HCT116 (cell line): ENCODE measurements around the gene TNFRSF19. TPM values are rescaled to one million over a fixed set of nuclear protein-coding genes. Genes with fewer than 3 reads are reported as not detected.

Experiments
- ATAC-seq: fragments of 200-7000 bp; cut with Tn5 transposase; 2 replicates; pipeline ENCODE4 v1.9.1; 2020; ENCODE audit warnings: mild to moderate bottlenecking, moderate library complexity
- BruUV-seq: library from RNA; stranded (reverse); fragments of 400-500 nt; replicated peaks from 2 replicates; lab custom pipeline; 2021; lab: Mats Ljungman, UMichigan
- CTCF ChIA-PET: fragments of 300-600 bp; sonication (Branson Sonifier 250); formaldehyde crosslinking; loops from one replicate; lab custom pipeline; 2021; ENCODE audit warnings: antibody characterized with exemption; lab: Charles Lee
- POLR2A ChIA-PET: fragments of 300-600, 350-600 bp; sonication (Branson Sonifier 250); formaldehyde crosslinking; loops from one replicate; lab custom pipeline; 2021; ENCODE audit warnings: antibody characterized with exemption; lab: Charles Lee
- RAD21 ChIA-PET, 2 experiments: fragments of 300-600 bp; sonication (Branson Sonifier 250); formaldehyde crosslinking; loops; one replicate each; lab custom pipeline; 2023; ENCODE audit warnings: low total read pairs in 2 of 2; ENCODE audit not compliant: uncharacterized antibody in 2 of 2, unreplicated experiment in 2 of 2, low non-redundant PET in 1 of 2; lab: Charles Lee
- DNase-seq: peaks from one replicate; pipeline ENCODE4 v3.0.0-alpha.2; 2010; ENCODE audit warnings: low read depth, low spot score
- H2AFZ ChIP-seq: fragments of 200-600 bp; shearing (Covaris generic), sonication (generic); 2 replicates; pipeline ENCODE4 v1.6.1; 2017; ENCODE audit warnings: low read depth, mixed run types, mixed read lengths, antibody characterized with exemption, low read length; ENCODE audit not compliant: poor library complexity, severe bottlenecking
- H3K27ac ChIP-seq: 2 replicates; pipeline ENCODE4 v1.5.1; 2012; ENCODE audit warnings: low read depth, low read length
- H3K27me3 ChIP-seq: fragments of 200-600 bp; sonication (generic); 2 replicates; pipeline ENCODE4 v1.6.1; 2016; ENCODE audit warnings: mixed run types, low read length, mixed read lengths; ENCODE audit not compliant: insufficient read depth
- H3K36me3 ChIP-seq, 2 experiments: fragments of 200-500 bp in 1 of 2; fragments of 200-600 bp in 1 of 2; sonication (Bioruptor generic) in 1 of 2; sonication (generic) in 1 of 2; 2 replicates each; pipeline versions ENCODE4 v1.5.1 to v1.6.1; 2014 to 2016; ENCODE audit warnings: low read length in 2 of 2, inconsistent platforms in 1 of 2, mixed read lengths in 1 of 2, mixed run types in 1 of 2; ENCODE audit not compliant: insufficient read depth in 2 of 2, control insufficient read depth in 1 of 2
- H3K4me1 ChIP-seq, 2 experiments: fragments of 200-600 bp in 1 of 2; sonication (generic) in 1 of 2; 2 replicates each; pipeline versions ENCODE4 v1.5.1 to v1.6.1; 2012 to 2017; ENCODE audit warnings: low read length in 2 of 2, inconsistent platforms in 1 of 2, mild to moderate bottlenecking in 1 of 2, mixed read lengths in 1 of 2, mixed run types in 1 of 2, moderate library complexity in 1 of 2; ENCODE audit not compliant: insufficient read depth in 2 of 2, control insufficient read depth in 1 of 2
- H3K4me2 ChIP-seq: fragments of 200-600 bp; sonication (generic); 2 replicates; pipeline ENCODE4 v1.6.1; 2017; ENCODE audit warnings: mixed run types, low read length, mixed read lengths
- H3K4me3 ChIP-seq, 2 experiments: fragments of 200-600 bp in 1 of 2; sonication (generic) in 1 of 2; replicated peaks in 1 of 2; 2 replicates each; pipeline ENCODE4 v1.5.1; 2011 to 2016; ENCODE audit warnings: low read length in 2 of 2, control low read depth in 1 of 2, low read depth in 1 of 2, mild to moderate bottlenecking in 1 of 2, mixed read lengths in 1 of 2, mixed run types in 1 of 2
- H3K79me2 ChIP-seq: fragments of 200-600 bp; sonication (generic); 2 replicates; pipeline ENCODE4 v1.6.1; 2017; ENCODE audit warnings: mild to moderate bottlenecking, mixed run types, low read length, moderate library complexity, mixed read lengths; ENCODE audit not compliant: insufficient read depth
- H3K9ac ChIP-seq: fragments of 200-600 bp; sonication (generic); 2 replicates; pipeline ENCODE4 v1.6.1; 2016; ENCODE audit warnings: low read length, mixed read lengths
- H3K9me2 ChIP-seq: fragments of 200-600 bp; sonication (generic), shearing (Covaris generic); 2 replicates; pipeline ENCODE4 v1.6.1; 2017; ENCODE audit warnings: mixed run types, mild to moderate bottlenecking, moderate library complexity; ENCODE audit not compliant: insufficient read depth
- H3K9me3 ChIP-seq, 2 experiments: fragments of 200-500 bp in 1 of 2; fragments of 200-600 bp in 1 of 2; sonication (Bioruptor generic) in 1 of 2; sonication (generic) in 1 of 2; 2 replicates each; pipeline ENCODE4 v1.6.1; 2014 to 2017; ENCODE audit warnings: low read length in 2 of 2, mixed read lengths in 2 of 2, inconsistent platforms in 1 of 2, low read depth in 1 of 2, mild to moderate bottlenecking in 1 of 2, mixed run types in 1 of 2, moderate library complexity in 1 of 2; ENCODE audit not compliant: control insufficient read depth in 1 of 2, insufficient read depth in 1 of 2
- H4K20me1 ChIP-seq: fragments of 200-600 bp; sonication (generic), shearing (Covaris generic); 2 replicates; pipeline ENCODE4 v1.6.1; 2017; ENCODE audit warnings: mixed run types, mild to moderate bottlenecking, moderate library complexity; ENCODE audit not compliant: insufficient read depth
- CEBPB ChIP-seq: IDR thresholded peaks from 2 replicates; pipeline ENCODE4 v1.6.1; 2012; ENCODE audit warnings: low read depth
- EGR1 ChIP-seq: IDR thresholded peaks from 2 replicates; pipeline ENCODE4 v1.6.1; 2012; ENCODE audit warnings: low read depth
- EZH2 ChIP-seq: fragments of 200-600 bp; sonication (generic); IDR thresholded peaks from 2 replicates; pipeline ENCODE4 v1.6.1; 2017; ENCODE audit warnings: antibody characterized with exemption, mixed run types
- FOSL1 ChIP-seq: IDR thresholded peaks from 2 replicates; pipeline ENCODE4 v1.6.1; 2012; ENCODE audit warnings: low read depth
- JUND ChIP-seq: IDR thresholded peaks from 2 replicates; pipeline ENCODE4 v1.6.1; 2012
- SIN3A ChIP-seq: IDR thresholded peaks from 2 replicates; pipeline ENCODE4 v1.6.1; 2012; ENCODE audit warnings: low read depth
- TCF7L2 ChIP-seq: IDR thresholded peaks from 2 replicates; pipeline ENCODE4 v1.7.0; 2011; ENCODE audit warnings: borderline replicate concordance, inconsistent platforms; ENCODE audit not compliant: insufficient read depth, insufficient read length; ENCODE audit errors: extremely low read depth
- YY1 ChIP-seq: IDR thresholded peaks from 2 replicates; pipeline ENCODE4 v1.6.1; 2011; ENCODE audit warnings: low read length, low read depth, moderate library complexity, mild to moderate bottlenecking; ENCODE audit not compliant: insufficient replicate concordance; ENCODE audit errors: extremely low read depth
- ZBTB33 ChIP-seq: IDR thresholded peaks from 2 replicates; pipeline ENCODE4 v1.6.1; 2011; ENCODE audit warnings: mild to moderate bottlenecking, low read length, moderate library complexity; ENCODE audit not compliant: insufficient replicate concordance; ENCODE audit errors: extremely low read depth
- ZNF274 ChIP-seq: fragments of 200-500 bp; sonication (Bioruptor generic); IDR thresholded peaks from 2 replicates; pipeline ENCODE4 v1.6.1; 2014; ENCODE audit warnings: mild to moderate bottlenecking, low read depth, low read length, inconsistent platforms
- intact Hi-C: fragments of 100-400 bp; cut with micrococcal nuclease; formaldehyde crosslinking; loops from 2 replicates; pipeline ENCODE4 v1.10.0; 2022
- total RNA-seq: library from RNA; stranded (reverse); gene quantifications from one replicate; pipeline ENCODE4 v1.2.1, GENCODE V29; 2021; ENCODE audit not compliant: unreplicated experiment
- TF ChIP-seq, protein P1 (sequence below): IDR thresholded peaks from 2 replicates; pipeline ENCODE4 v1.6.1; 2012

TNFRSF19 gene
- total RNA-seq, 1 experiment from 2014 or later = 1.1 TPM

GRCh38 chr13:23560571-23561089, 9.6 kb upstream of the TNFRSF19 start:
- TF ChIP-seq CEBPB (no peak), EZH2 (no peak), ZBTB33 (no peak), EGR1 (no peak), ZNF274 (no peak), FOSL1 (no peak), JUND (no peak), TCF7L2 (no peak), SIN3A (no peak), YY1 (no peak)
- TF ChIP-seq, protein P1, sequence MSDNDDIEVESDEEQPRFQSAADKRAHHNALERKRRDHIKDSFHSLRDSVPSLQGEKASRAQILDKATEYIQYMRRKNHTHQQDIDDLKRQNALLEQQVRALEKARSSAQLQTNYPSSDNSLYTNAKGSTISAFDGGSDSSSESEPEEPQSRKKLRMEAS = no peak
- H3K4me1 ChIP-seq = peaks cover 0 to 12% of the 10 kb centered on the region in 2 experiments; a peak in 3 of 4 replicates
- ATAC-seq = no peak
- no peaks in the 10 kb centered on the region for H3K9me2 ChIP-seq
- H3K79me2 ChIP-seq = no peaks in the 10 kb centered on the region
- no peak overlapping the region for H3K4me3 ChIP-seq
- H4K20me1 ChIP-seq = no peaks in the 10 kb centered on the region
- no TSS peak for BruUV-seq
- no peak overlapping the region for H2AFZ ChIP-seq
- RAD21 ChIA-PET = interaction anchor here in 1 of 2 experiments (0.6 kb wide), 1 partner anchor 53 kb away, joined by 6 read pairs; no protein-coding TSS in a partner anchor
- H3K4me2 ChIP-seq = no peak overlapping the region
- intact Hi-C loops = no loop called here
- no peaks in the 10 kb centered on the region for H3K27me3 ChIP-seq
- H3K9me3 ChIP-seq = no peaks in the 10 kb centered on the region
- no peaks in the 10 kb centered on the region for H3K36me3 ChIP-seq
- DNase-seq = no peak
- CTCF ChIA-PET = interaction anchor here (1.5 kb wide), 1 partner anchor 10 kb away, joined by 6 read pairs; the partner anchor contains the start of gene TNFRSF19
- no peak overlapping the region for H3K9ac ChIP-seq
- POLR2A ChIA-PET = no interaction called here
- no peak overlapping the region for H3K27ac ChIP-seq
